Thyroid gland (tissue), 4 donors: ENCODE measurements around the gene CAV3. TPM values are rescaled to one million over a fixed set of nuclear protein-coding genes. Genes with fewer than 3 reads are reported as not detected.

ENCODE experiments used
- DNase-seq, 2 donors: peaks; one replicate each; pipeline ENCODE4 v3.0.0-alpha.2; 2019
- H3K27ac ChIP-seq, 3 donors: fragments of 200-600 bp; sonication (generic); 1 replicate in 2 of 3; 2 replicates in 1 of 3; pipeline ENCODE4 v1.5.1; 2016 to 2019; ENCODE audit warnings: mild to moderate bottlenecking in 1 of 3, moderate library complexity in 1 of 3
- H3K27me3 ChIP-seq: fragments of 200-600 bp; sonication (generic); one replicate; pipeline ENCODE4 v1.5.1; 2019
- H3K36me3 ChIP-seq, 2 donors: fragments of 200-600 bp; sonication (generic); one replicate each; pipeline ENCODE4 v1.5.1; 2016 to 2019
- H3K4me1 ChIP-seq, 2 donors: fragments of 200-600 bp; sonication (generic); one replicate each; pipeline ENCODE4 v1.5.1; 2017 to 2019
- H3K4me3 ChIP-seq, 3 donors: fragments of 200-600 bp; sonication (generic); replicated peaks in 1 of 3; 1 replicate in 2 of 3; 2 replicates in 1 of 3; pipeline ENCODE4 v1.5.1; 2016; ENCODE audit warnings: mild to moderate bottlenecking in 1 of 3
- H3K9me3 ChIP-seq: fragments of 200-600 bp; sonication (generic); one replicate; pipeline ENCODE4 v1.5.1; 2017
- CTCF ChIP-seq, 6 experiments: fragments of 200-600 bp in 3 of 6; fragments of 450-650 bp in 3 of 6; sonication (generic) in 3 of 6; IDR thresholded peaks; one replicate each; pipeline ENCODE4 v1.5.1; 2016 to 2019; ENCODE audit warnings: antibody characterized with exemption in 6 of 6, mild to moderate bottlenecking in 2 of 6, inconsistent platforms in 1 of 6, moderate library complexity in 1 of 6
- POLR2A ChIP-seq, 2 donors: fragments of 450-650 bp; IDR thresholded peaks; one replicate each; pipeline ENCODE4 v1.6.1; 2017; ENCODE audit warnings: antibody characterized with exemption in 2 of 2, mild to moderate bottlenecking in 2 of 2, moderate library complexity in 1 of 2
- WGBS, 2 donors: methylation state at CpG; one replicate each; pipeline ENCODE4 v1.1.5; 2017; 5-methylcytosine and 5-hydroxymethylcytosine counted together
- intact Hi-C: fragments of 100-400 bp; cut with DNase I; formaldehyde crosslinking; loops from one replicate; pipeline ENCODE4 v1.15.1; 2023
- total RNA-seq, 4 donors: library from RNA; depleted of rRNA; stranded (reverse); fragments of >200 nt; gene quantifications; one replicate each; pipeline ENCODE4 v1.2.3, GENCODE V29; 2016

CAV3 gene
- total RNA-seq, 4 donors from 2014 or later, result not detected

- no peak overlapping the region for H3K4me3 ChIP-seq
- no peaks in the 10 kb centered on the region for H3K4me1 ChIP-seq
- no peaks in the 10 kb centered on the region for H3K9me3 ChIP-seq
- intact Hi-C loops, result no loop called here
- H3K27me3 ChIP-seq, result no peaks in the 10 kb centered on the region
- H3K27ac ChIP-seq, result no peak overlapping the region
- no peak for DNase-seq
- no peaks in the 10 kb centered on the region for H3K36me3 ChIP-seq
- WGBS, 2 donors, result 61 to 65% methylated on average over 3 of the region's 3 CpGs
- TF ChIP-seq POLR2A (IDR thresholded peaks at IDR 0.05) (no peak), CTCF (IDR thresholded peaks at IDR 0.05) (no peak)
These were observed 2.9 kb upstream of the CAV3 start for GRCh38 chr3:8730656-8731055.

DNA sequence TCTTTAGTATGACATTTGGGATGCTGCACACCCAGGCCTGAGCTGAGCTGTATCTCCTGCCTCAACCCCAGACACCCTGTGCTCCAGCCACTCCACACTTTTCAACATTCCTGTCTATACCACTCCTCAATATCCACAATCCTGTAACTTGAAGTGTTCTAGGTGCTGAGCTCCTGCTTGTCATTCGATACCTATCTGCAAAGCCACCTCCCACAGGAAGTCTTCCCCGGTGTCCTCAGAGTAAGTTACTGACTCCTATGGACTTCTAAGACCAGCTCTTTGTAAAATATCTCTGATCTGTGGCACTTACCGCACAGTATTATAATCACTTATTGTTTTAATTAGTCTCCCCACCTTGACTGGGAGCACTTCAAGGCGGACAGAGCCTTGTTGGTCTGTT lies 1.2 kb upstream of the CAV3 start:
- TF ChIP-seq POLR2A (IDR thresholded peaks at IDR 0.05), result no peak
- TF ChIP-seq CTCF (IDR thresholded peaks at IDR 0.05), result no peak
- WGBS, 2 donors, result 78 to 86% methylated on average over 4 of the region's 4 CpGs
- Histone ChIP-seq H3K4me3 (no peak overlapping the region), H3K9me3 (no peaks in the 10 kb centered on the region), H3K27me3 (no peaks in the 10 kb centered on the region), H3K4me1 (no peaks in the 10 kb centered on the region), H3K27ac (no peak overlapping the region), H3K36me3 (no peaks in the 10 kb centered on the region)
- intact Hi-C loops, result no loop called here
- DNase-seq, result no peak

DNA sequence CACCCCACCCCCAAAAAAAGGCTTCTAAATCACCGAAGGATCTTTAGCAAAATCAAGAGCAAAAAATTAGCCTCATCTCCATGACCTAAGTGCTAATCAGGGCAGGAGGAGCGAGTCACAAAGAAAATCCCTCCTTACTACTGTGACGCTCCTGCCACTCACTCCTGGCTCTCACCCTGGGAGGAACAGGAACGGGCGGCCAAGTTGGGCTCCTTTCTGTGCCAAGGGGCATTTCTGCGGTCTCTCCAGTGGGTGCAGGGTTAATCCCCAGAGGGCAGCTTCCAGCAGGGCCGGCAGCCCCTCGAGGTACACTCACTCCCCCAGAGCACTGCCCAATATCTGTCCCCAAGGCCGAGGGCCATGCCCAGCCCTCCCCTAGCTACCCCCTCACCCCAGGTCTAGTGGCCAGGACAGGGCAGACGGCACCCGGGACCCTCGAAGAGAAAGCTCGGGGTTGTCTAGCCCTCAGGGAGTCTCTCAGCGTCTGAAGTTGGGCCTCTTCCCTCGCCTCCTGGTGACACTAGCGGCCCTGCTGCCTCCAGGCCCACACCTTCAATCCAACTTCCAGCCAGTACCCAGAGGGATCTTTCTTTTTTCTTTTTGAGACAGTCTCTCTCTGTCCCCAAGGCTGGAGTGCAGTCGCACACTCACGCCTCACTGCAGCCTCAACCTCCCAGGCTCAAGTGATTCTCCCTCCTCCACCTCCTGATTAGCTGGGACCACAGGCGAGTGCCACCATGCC lies 706 bp downstream of the CAV3 start:
- no peak for DNase-seq
- H3K9me3 ChIP-seq, result no peaks in the 10 kb centered on the region

DNA sequence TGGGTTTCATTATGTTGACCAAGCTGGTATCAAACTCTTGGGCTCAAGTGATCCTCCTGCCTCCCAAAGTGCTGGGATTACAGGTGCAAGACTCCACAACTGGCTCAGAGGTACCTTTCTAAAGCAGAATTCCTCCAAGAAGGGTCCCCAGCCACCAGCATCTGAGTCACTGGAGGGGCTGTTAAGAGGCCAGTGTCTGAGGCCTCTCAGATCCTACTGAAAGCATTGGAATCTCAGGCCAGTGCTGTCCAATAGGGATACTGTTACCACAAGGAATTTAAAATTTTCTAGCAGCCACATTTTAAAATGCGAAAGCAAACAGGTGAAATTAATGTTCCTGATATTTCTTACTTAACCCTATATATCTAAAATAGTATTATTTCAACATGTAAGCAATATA lies 1.3 kb downstream of the CAV3 start:
- intact Hi-C loops, result no loop called here
- no peak overlapping the region for H3K4me3 ChIP-seq
- no peaks in the 10 kb centered on the region for H3K9me3 ChIP-seq
- no peaks in the 10 kb centered on the region for H3K4me1 ChIP-seq
- no peaks in the 10 kb centered on the region for H3K36me3 ChIP-seq
- no peak for DNase-seq
- H3K27ac ChIP-seq, result no peak overlapping the region
- no peaks in the 10 kb centered on the region for H3K27me3 ChIP-seq
- WGBS, 2 donors, result 96 to 97% methylated on average over 1 of the region's 1 CpG
- TF ChIP-seq CTCF (IDR thresholded peaks at IDR 0.05), result no peak

More for the DNA sequence above, 706 bp downstream of the CAV3 start:
- H3K4me1 ChIP-seq, result no peaks in the 10 kb centered on the region
- H3K27me3 ChIP-seq, result no peaks in the 10 kb centered on the region
- H3K4me3 ChIP-seq, result no peak overlapping the region
- WGBS, 2 donors, result 86 to 87% methylated on average over 18 to 19 of the region's 19 CpGs
- intact Hi-C loops, result no loop called here
- no peaks in the 10 kb centered on the region for H3K36me3 ChIP-seq
- TF ChIP-seq POLR2A (IDR thresholded peaks at IDR 0.05) (no peak), CTCF (IDR thresholded peaks at IDR 0.05) (no peak)
- H3K27ac ChIP-seq, result no peak overlapping the region

DNA sequence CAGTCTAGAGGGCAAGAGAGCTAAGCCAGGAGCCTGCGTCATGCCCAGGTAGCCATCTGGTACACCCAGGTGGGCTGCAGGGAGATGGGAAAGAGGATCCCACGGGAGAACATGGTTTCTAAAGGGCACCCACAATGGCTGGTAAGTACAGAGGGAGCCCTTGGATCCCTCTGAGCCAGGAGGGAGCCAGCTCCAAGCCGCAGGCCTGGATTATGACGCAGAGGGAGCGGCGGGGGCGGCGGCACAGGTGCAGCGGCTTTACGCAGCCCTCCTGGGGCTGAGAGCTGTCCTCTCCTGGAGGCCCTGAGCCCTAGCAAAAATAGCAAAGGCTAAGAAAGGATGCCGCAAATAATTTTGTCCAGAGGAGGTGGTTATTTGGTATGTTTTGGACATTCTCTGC lies 2.8 kb downstream of the CAV3 start:
- TF ChIP-seq POLR2A (IDR thresholded peaks at IDR 0.05), result no peak
- no peak for TF ChIP-seq CTCF (IDR thresholded peaks at IDR 0.05)
- no peaks in the 10 kb centered on the region for H3K27me3 ChIP-seq
- H3K4me3 ChIP-seq, result no peak overlapping the region
- no peak overlapping the region for H3K27ac ChIP-seq
- 92 to 94% methylated on average over 11 of the region's 11 CpGs for WGBS, 2 donors
- H3K9me3 ChIP-seq, result no peaks in the 10 kb centered on the region
- no peaks in the 10 kb centered on the region for H3K4me1 ChIP-seq
- intact Hi-C loops, result no loop called here
- no peaks in the 10 kb centered on the region for H3K36me3 ChIP-seq
- DNase-seq, result no peak
